Activated CD4-positive, alpha-beta T cell treated with anti-CD3 and anti-CD28 coated beads for 1 hour (primary cell): ENCODE measurements around the gene EVI5.
"Not testable (repeated sequence)": the region's sequence is repeated elsewhere in the genome, so short reads cannot be mapped to it uniquely, and the experiment has no call there.

Experiments used
- DNase-seq: peaks from one replicate; pipeline ENCODE4 v3.0.0-alpha.2; 2020

EVI5 gene

GRCh38 chr1:92563457-92564216 lies 221.3 kb downstream of the EVI5 start:
- no peak for DNase-seq

GRCh38 chr1:92556350-92556749 lies 228.6 kb downstream of the EVI5 start:
- no peak for DNase-seq

- DNase-seq = no peak
These were observed 230.7 kb downstream of the EVI5 start for GRCh38 chr1:92554216-92554615.

GRCh38 chr1:92551916-92552315 lies 233.0 kb downstream of the EVI5 start:
- no peak for DNase-seq

- DNase-seq = no peak
These were observed 240.1 kb downstream of the EVI5 start for GRCh38 chr1:92544756-92545165.

- no peak for DNase-seq
These were observed 241.5 kb downstream of the EVI5 start for GRCh38 chr1:92543131-92544055.

GRCh38 chr1:92538413-92539061 lies 246.4 kb downstream of the EVI5 start:
- DNase-seq = no peak

GRCh38 chr1:92538048-92538412 lies 246.9 kb downstream of the EVI5 start:
- no peak for DNase-seq

- DNase-seq = no peak
These were observed 247.7 kb downstream of the EVI5 start for GRCh38 chr1:92536980-92537884.

GRCh38 chr1:92536211-92536979 lies 248.5 kb downstream of the EVI5 start:
- DNase-seq = no peak

- not testable (repeated sequence) for DNase-seq
These were observed 252.5 kb downstream of the EVI5 start for GRCh38 chr1:92532371-92532770.

GRCh38 chr1:92531939-92532338 lies 253.0 kb downstream of the EVI5 start:
- DNase-seq = not testable (repeated sequence)

- DNase-seq = no peak
These were observed 257.2 kb downstream of the EVI5 start for GRCh38 chr1:92527670-92528069.

GRCh38 chr1:92524944-92525590 lies 259.8 kb downstream of the EVI5 start:
- DNase-seq = not testable (repeated sequence)

- DNase-seq = no peak
These were observed 265.9 kb downstream of the EVI5 start for GRCh38 chr1:92519043-92519442.

GRCh38 chr1:92516574-92516973 lies 268.3 kb downstream of the EVI5 start:
- DNase-seq = no peak

GRCh38 chr1:92515796-92516201 lies 269.1 kb downstream of the EVI5 start:
- no peak for DNase-seq

GRCh38 chr1:92511541-92511940 lies 273.4 kb downstream of the EVI5 start:
- DNase-seq = no peak

GRCh38 chr1:92509619-92510018 lies 275.3 kb downstream of the EVI5 start:
- DNase-seq = no peak

- no peak for DNase-seq
These were observed 279.8 kb downstream of the EVI5 start for GRCh38 chr1:92505015-92505692.
